ENCODE measurements around the gene CFDP1.

Gene CFDP1

GRCh38 chr16:75266738-75267630, 166.3 kb downstream of the CFDP1 start:
- Histone ChIP-seq H3K27me3 (replicated peaks; ENCODE audit: control insufficient read depth, insufficient read depth, low read length) (no peaks in the 10 kb centered on the region), H3K36me3 (ENCODE audit: control insufficient read depth, insufficient read depth, low read length, severe bottlenecking) (no peaks in the 10 kb centered on the region), H3K9me3 (ENCODE audit: control insufficient read depth, low read length) (no peaks in the 10 kb centered on the region), H3K9ac (ENCODE audit: low read length) (peak overlapping the region; percentile 98), H3K4me1 (ENCODE audit: control insufficient read depth, insufficient read depth, low read length) (peaks cover 39% of the 10 kb centered on the region), H3K4me3 (ENCODE audit: low read length) (peak overlapping the region; percentile 95)
- DNase-seq (ENCODE audit: low read depth) = no peak

- Histone ChIP-seq H3K4me3 (ENCODE audit: low read length) (peak overlapping the region; percentile 95), H3K9me3 (ENCODE audit: control insufficient read depth, low read length) (no peaks in the 10 kb centered on the region), H3K27me3 (replicated peaks; ENCODE audit: control insufficient read depth, insufficient read depth, low read length) (no peaks in the 10 kb centered on the region), H3K36me3 (ENCODE audit: control insufficient read depth, insufficient read depth, low read length, severe bottlenecking) (no peaks in the 10 kb centered on the region), H3K9ac (ENCODE audit: low read length) (peak overlapping the region; percentile 98), H3K4me1 (ENCODE audit: control insufficient read depth, insufficient read depth, low read length) (peaks cover 47% of the 10 kb centered on the region)
- peak; percentile 88 for DNase-seq (ENCODE audit: low read depth)
Observed at GRCh38 chr16:75265911-75266701, 167.2 kb downstream of the CFDP1 start.

GRCh38 chr16:75264999-75265910, 168.0 kb downstream of the CFDP1 start:
- H3K4me1 ChIP-seq (ENCODE audit: control insufficient read depth, insufficient read depth, low read length) = peaks cover 48% of the 10 kb centered on the region
- peak; percentile 72 for DNase-seq (ENCODE audit: low read depth)

DNA sequence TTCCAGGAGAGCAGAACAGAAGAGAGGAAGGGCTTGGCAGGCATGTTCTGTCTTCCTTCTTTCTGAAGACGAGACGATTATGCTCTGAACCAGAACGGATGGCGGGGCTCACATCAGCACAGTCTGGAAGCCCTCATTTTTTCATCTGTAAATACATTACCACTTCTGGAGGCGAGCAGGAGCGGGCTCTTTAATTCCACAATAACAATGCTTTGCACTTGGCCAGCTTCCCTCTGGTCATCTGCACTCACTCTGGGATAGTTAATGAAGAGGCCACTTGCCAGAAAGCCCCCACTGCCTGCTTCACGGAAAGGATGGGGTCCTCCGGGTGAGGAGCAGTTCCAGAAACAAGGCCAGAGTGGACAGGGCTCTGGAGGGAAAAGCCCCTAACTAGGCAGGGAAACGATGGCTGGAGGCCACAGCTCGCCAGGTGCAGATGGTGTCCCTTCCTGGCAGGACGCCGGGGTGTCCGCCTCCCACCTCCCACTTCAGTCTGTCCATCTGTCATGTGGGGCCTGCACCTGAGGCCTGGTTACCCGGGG, 168.8 kb downstream of the CFDP1 start:
- Histone ChIP-seq H3K27me3 (replicated peaks; ENCODE audit: control insufficient read depth, insufficient read depth, low read length) (no peaks in the 10 kb centered on the region), H3K4me1 (ENCODE audit: control insufficient read depth, insufficient read depth, low read length) (peaks cover 48% of the 10 kb centered on the region), H3K4me3 (ENCODE audit: low read length) (peak overlapping the region; percentile 95), H3K9me3 (ENCODE audit: control insufficient read depth, low read length) (no peaks in the 10 kb centered on the region), H3K36me3 (ENCODE audit: control insufficient read depth, insufficient read depth, low read length, severe bottlenecking) (no peaks in the 10 kb centered on the region), H3K9ac (ENCODE audit: low read length) (peak overlapping the region; percentile 98)
- peak; percentile 60 for DNase-seq (ENCODE audit: low read depth)

More at GRCh38 chr16:75264999-75265910, 168.0 kb downstream of the CFDP1 start:
- Histone ChIP-seq H3K36me3 (ENCODE audit: control insufficient read depth, insufficient read depth, low read length, severe bottlenecking) (no peaks in the 10 kb centered on the region), H3K9me3 (ENCODE audit: control insufficient read depth, low read length) (no peaks in the 10 kb centered on the region), H3K27me3 (replicated peaks; ENCODE audit: control insufficient read depth, insufficient read depth, low read length) (no peaks in the 10 kb centered on the region), H3K9ac (ENCODE audit: low read length) (peak overlapping the region; percentile 98), H3K4me3 (ENCODE audit: low read length) (peak overlapping the region; percentile 95)

- Histone ChIP-seq H3K4me3 (ENCODE audit: low read length) (peak overlapping the region; percentile 95), H3K4me1 (ENCODE audit: control insufficient read depth, insufficient read depth, low read length) (peaks cover 48% of the 10 kb centered on the region), H3K9me3 (ENCODE audit: control insufficient read depth, low read length) (no peaks in the 10 kb centered on the region), H3K27me3 (replicated peaks; ENCODE audit: control insufficient read depth, insufficient read depth, low read length) (no peaks in the 10 kb centered on the region), H3K36me3 (ENCODE audit: control insufficient read depth, insufficient read depth, low read length, severe bottlenecking) (no peaks in the 10 kb centered on the region), H3K9ac (ENCODE audit: low read length) (peak overlapping the region; percentile 98)
- peak; percentile 70 for DNase-seq (ENCODE audit: low read depth)
Observed at GRCh38 chr16:75263963-75264445, 169.3 kb downstream of the CFDP1 start.

DNA sequence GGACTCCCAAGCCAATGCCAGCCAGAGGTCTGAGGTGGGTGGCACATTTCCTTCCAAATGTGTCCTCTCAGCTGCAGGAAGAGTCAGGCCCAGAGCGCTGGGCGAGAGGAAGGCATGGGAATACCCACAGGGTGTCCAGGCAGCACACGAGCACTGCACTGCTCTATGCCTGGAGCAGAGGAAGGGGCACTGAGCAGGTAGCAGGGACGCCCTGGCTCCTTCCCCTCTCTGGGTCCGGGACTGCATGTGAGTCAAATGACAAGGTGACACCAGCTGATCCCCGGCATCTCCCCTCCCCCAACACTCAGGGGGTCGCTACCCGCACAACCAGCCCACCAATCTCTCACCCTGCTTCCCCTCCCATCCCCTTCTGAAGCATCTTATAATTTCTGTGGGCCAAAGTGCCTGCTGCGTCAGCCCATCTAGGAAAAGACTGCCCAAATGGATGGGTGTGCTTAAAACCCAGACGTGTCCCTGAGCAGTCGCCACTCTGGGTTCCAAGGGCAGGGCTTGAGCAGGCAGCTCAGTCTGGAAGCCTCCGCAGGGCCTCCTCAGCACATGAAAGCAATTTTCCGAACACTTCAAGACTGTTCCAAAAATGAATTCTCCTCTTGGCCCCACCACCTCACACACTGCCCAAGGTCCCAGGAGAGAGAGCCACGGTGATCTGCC, 169.9 kb downstream of the CFDP1 start:
- H3K9me3 ChIP-seq (ENCODE audit: control insufficient read depth, low read length) = no peaks in the 10 kb centered on the region
- H3K4me1 ChIP-seq (ENCODE audit: control insufficient read depth, insufficient read depth, low read length) = peaks cover 48% of the 10 kb centered on the region
- peak overlapping the region; percentile 95 for H3K4me3 ChIP-seq (ENCODE audit: low read length)
- H3K36me3 ChIP-seq (ENCODE audit: control insufficient read depth, insufficient read depth, low read length, severe bottlenecking) = no peaks in the 10 kb centered on the region
- H3K9ac ChIP-seq (ENCODE audit: low read length) = peak overlapping the region; percentile 98
- H3K27me3 ChIP-seq (replicated peaks; ENCODE audit: control insufficient read depth, insufficient read depth, low read length) = no peaks in the 10 kb centered on the region
- no peak for DNase-seq (ENCODE audit: low read depth)

DNA sequence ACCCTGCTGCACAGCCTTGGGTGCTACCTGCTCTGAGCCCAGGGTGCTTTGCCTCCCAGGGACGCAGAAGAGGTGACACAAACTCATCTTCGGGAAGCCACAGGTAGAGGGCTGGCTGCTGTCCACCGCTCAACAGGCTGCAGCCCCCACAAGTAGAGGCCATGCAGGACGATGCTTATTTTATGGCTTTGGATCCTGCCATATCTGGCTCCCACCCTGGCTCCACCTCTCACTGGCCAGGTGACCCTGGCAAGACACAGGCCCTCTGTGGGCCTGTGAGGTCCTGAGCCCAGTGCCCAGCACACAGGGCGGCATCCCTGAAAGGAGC, 170.5 kb downstream of the CFDP1 start:
- no peaks in the 10 kb centered on the region for H3K36me3 ChIP-seq (ENCODE audit: control insufficient read depth, insufficient read depth, low read length, severe bottlenecking)
- H3K27me3 ChIP-seq (replicated peaks; ENCODE audit: control insufficient read depth, insufficient read depth, low read length) = no peaks in the 10 kb centered on the region
- H3K4me3 ChIP-seq (ENCODE audit: low read length) = peak overlapping the region; percentile 95
- no peak for DNase-seq (ENCODE audit: low read depth)
- H3K9ac ChIP-seq (ENCODE audit: low read length) = peak overlapping the region; percentile 98
- H3K4me1 ChIP-seq (ENCODE audit: control insufficient read depth, insufficient read depth, low read length) = peaks cover 50% of the 10 kb centered on the region
- H3K9me3 ChIP-seq (ENCODE audit: control insufficient read depth, low read length) = no peaks in the 10 kb centered on the region

DNA sequence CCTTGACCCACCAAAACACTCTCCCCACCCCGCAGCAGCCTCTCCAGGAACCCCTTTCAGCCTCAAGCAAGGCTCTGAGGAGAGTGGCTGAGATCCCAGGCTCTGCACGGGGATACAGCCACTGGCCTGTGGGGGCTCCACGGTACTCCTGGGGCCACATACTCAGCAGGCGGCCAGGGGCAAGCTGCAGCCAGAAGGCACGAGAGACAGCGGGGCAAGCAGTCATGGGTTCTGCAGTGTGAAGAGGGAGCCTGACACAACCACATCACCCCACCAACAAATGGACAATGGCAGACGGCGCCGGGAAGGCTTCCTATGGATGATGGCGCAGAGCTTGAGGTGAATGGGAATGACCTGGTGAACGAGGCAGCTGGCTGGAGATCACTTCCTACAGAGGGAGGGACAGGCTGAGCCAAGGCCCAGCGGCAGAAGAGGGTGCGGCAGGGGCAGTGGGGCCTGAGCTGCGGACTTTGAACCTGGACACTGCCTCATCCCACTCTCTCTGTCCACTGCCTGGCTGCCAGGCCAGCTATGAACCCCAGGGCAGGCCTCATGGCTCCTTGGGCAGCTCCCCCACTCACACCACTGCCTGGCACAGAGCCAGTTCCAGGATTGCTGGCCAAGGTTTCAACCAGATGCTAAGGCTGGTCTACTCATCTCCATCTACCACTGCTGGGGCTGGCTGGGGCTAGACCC, 171.1 kb downstream of the CFDP1 start:
- peaks cover 55% of the 10 kb centered on the region for H3K4me1 ChIP-seq (ENCODE audit: control insufficient read depth, insufficient read depth, low read length)
- no peaks in the 10 kb centered on the region for H3K27me3 ChIP-seq (replicated peaks; ENCODE audit: control insufficient read depth, insufficient read depth, low read length)
- peak overlapping the region; percentile 98 for H3K9ac ChIP-seq (ENCODE audit: low read length)
- DNase-seq (ENCODE audit: low read depth) = no peak
- H3K36me3 ChIP-seq (ENCODE audit: control insufficient read depth, insufficient read depth, low read length, severe bottlenecking) = no peaks in the 10 kb centered on the region
- H3K9me3 ChIP-seq (ENCODE audit: control insufficient read depth, low read length) = no peaks in the 10 kb centered on the region
- H3K4me3 ChIP-seq (ENCODE audit: low read length) = peak overlapping the region; percentile 95

DNA sequence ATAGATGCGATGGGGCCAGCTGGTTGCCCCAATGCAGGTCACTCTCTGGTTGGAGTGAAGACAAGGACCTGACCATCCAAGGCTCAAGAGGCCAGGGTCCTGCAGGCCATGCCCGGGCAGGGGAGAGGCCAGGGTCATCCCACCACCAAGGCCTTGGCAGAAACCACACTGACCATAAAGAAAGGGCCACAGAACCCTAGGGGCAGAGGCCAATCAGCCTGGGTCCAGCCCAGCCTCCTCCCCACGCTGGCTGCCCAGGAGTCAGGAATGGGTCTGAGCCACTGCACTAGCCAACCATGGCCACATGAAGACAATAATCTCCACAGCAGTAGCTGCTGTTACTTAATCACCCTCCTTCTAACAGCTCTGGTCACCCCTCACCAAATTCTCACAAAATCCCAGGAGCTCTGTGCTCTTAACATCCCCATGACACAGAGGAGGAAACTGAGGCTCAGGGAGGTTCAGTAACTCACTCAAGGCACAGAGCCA, 171.7 kb downstream of the CFDP1 start:
- Histone ChIP-seq H3K36me3 (ENCODE audit: control insufficient read depth, insufficient read depth, low read length, severe bottlenecking) (no peaks in the 10 kb centered on the region), H3K4me1 (ENCODE audit: control insufficient read depth, insufficient read depth, low read length) (peaks cover 58% of the 10 kb centered on the region), H3K9ac (ENCODE audit: low read length) (peak overlapping the region; percentile 2), H3K9me3 (ENCODE audit: control insufficient read depth, low read length) (no peaks in the 10 kb centered on the region), H3K27me3 (replicated peaks; ENCODE audit: control insufficient read depth, insufficient read depth, low read length) (no peaks in the 10 kb centered on the region), H3K4me3 (ENCODE audit: low read length) (no peak overlapping the region)
- no peak for DNase-seq (ENCODE audit: low read depth)

Data from adipocyte (in vitro differentiated cells).